Left renal pelvis (tissue), 4 donors: ENCODE results near the gene NPAP1. TPM values are rescaled to one million over a fixed set of nuclear protein-coding genes. Genes with fewer than 3 reads are reported as not detected.
"Not testable (repeated sequence)": the region's sequence is repeated elsewhere in the genome, so short reads cannot be mapped to it uniquely, and the experiment has no call there.

Experiments used
- DNase-seq, 4 donors: peaks; one replicate each; pipeline ENCODE4 v3.0.0-alpha.2; 2013; ENCODE audit warnings: low read depth in 4 of 4, low spot score in 3 of 4
- polyA plus RNA-seq, 4 donors: library from polyadenylated mRNA; unstranded; fragments of 120-200 nt; gene quantifications; one replicate each; pipeline ENCODE4 v1.2.1, GENCODE V29; 2013; ENCODE audit not compliant: insufficient read length in 4 of 4

The NPAP1 gene
- under 1 TPM; 0.27 to 0.92 (median 0.55) TPM for polyA plus RNA-seq

- DNase-seq = no peak
Measured at GRCh38 chr15:24675332-24676144, at the start of gene NPAP1. Gene NPAP1, plus strand, starts transcription at chr15:24675775. Its CDS starts 93 bp downstream, at chr15:24675868.

- DNase-seq = no peak
Measured at GRCh38 chr15:24627443-24627842, 48.1 kb upstream of the NPAP1 start.

- DNase-seq = no peak
Measured at GRCh38 chr15:24633082-24633481, 42.5 kb upstream of the NPAP1 start.

DNA sequence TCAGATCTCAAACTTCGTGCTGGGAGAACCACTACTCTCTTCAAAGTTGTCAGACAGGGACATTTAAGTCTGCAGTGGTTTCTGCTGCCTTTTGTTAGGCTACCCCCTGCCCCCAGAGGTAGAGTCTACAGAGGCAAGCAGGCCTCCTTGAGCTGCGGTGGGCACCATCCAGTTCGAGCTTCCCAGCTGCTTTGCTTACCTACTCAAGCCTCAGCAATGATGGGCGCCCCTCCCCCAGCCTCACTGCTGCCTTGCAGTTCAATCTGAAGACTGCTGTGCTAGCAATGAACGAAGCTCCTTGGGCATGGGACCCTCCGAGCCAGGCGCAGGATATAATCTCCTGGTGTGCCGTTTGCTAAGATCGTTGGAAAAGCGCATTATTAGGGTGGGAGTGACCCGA, 36.2 kb upstream of the NPAP1 start:
- DNase-seq = not testable (repeated sequence)

- no peak for DNase-seq
Measured at GRCh38 chr15:24645627-24646026, 29.9 kb upstream of the NPAP1 start.

GRCh38 chr15:24659622-24660021, 16.0 kb upstream of the NPAP1 start:
- no peak for DNase-seq

- DNase-seq = no peak
Measured at GRCh38 chr15:24662991-24663390, 12.6 kb upstream of the NPAP1 start.

- no peak for DNase-seq
Measured at GRCh38 chr15:24676431-24676830, 856 bp downstream of the NPAP1 start.

- DNase-seq = no peak
Measured at GRCh38 chr15:24678485-24678884, 2.9 kb downstream of the NPAP1 start.

GRCh38 chr15:24682002-24682401, 6.4 kb downstream of the NPAP1 start:
- no peak for DNase-seq

GRCh38 chr15:24682905-24683304, 7.3 kb downstream of the NPAP1 start:
- not testable (repeated sequence) for DNase-seq

DNA sequence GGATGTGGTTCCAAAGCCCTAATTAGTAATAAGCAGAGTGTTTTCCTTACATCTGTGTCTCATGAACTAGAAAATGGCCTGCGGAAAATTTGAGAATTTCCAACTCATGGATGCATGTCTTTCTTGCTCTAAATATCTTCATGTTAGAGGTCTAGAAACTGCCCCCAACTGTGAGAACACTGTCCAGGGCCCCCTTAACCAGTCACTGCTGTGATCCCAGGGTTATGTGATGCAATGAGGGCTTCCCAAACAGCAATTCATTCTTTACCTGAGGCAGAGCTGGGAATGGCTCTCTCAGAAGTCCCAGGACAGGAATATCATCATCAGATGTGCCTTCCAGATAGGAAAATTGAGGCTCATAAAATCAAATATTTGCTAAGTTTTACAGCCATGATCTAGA, 8.2 kb downstream of the NPAP1 start:
- DNase-seq = no peak

DNA sequence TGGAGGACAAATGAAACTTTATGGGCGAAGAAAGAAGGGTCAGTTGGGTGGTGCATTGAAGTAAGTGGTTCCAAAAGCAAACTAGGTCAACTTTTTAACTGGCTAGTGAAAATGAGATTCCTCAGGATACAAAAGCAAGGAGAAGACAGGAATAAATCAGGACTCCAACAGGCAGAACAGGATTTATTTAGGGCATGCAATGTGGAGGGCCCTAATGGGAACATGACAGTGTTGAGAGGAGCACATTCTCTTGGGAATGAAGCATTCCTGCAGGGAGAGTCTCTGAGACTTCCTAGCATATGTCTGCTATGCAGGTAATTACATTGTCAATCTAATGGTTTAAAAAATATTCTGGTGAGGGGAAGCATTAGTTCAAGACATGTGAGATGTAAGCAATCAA, 8.7 kb downstream of the NPAP1 start:
- DNase-seq = no peak

DNA sequence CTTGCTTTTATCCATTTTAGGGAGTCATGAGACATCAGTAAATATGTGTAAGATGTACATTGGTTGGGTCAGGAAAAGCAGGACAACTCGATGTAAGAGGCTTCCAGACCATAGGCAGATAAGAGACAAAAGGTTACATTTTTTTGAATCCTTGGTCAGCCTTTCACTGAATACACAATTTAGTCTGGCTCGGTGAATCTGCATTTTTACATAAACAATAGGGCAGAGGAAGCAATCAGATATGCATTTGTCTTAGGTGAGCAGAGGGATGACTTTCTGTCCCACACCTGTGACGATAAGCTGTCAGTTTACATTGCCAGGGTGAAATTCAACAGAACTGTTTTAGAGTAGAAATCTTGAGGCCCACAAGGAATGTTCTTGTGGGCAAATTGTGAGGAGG, 20.6 kb downstream of the NPAP1 start:
- DNase-seq = no peak

DNA sequence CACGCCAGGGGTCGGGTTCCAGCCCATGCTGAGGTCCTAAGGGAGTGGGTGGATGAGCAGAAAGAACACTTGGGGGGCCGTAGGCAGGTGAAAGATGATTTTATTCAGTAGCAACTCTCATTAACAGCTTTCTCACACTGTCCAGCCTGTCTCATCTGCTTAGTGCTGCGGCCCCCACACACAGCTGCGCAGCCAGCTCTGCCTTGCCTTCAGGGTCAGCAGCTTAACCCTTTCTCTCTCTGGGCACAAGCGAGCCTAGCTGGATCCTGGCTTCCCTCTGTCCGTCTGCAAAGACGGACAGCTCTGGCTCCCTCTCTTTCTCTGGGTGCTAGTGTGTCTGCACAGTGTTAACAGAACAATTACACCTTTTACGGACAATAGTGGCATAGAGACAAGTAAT, 21.3 kb downstream of the NPAP1 start:
- DNase-seq = no peak

DNA sequence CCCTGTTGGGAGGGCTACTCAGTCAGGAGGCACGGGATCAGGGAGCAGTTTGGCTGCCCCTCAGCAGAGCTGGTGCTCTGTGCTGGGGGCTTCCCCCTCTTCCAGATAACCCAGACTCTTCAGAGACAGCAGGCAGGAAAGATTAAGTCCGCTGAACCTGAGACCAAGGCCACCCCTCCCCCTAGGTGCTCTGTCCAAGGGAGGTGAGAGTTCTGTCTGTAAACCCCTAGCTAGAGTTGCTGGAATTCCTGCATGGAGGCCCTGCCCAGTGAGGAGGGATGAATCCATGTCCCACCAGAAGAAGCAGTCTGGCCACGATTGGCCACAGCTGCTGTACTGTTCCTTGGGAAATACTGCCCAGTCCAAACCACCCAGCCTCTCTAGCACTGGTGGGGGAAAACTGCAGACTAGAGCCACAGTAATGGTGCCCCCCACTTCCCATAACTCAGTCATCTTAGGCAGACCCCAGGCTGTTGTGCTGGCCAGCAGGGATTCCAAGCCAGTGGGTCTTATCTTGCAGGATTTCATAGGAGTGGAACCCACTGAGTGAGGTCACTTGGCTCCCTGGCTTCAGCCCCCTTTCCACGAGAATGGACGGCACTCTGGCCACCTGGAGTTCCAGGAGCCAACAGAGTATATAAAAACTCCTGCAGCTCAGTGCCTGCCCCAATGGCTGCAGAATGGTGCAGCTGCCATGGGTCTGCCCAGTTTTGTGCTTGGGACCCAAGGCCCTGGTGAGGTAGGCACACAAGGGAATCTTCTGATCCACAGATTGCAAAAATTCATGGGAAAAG, 42.9 kb downstream of the NPAP1 start:
- DNase-seq = no peak

DNA sequence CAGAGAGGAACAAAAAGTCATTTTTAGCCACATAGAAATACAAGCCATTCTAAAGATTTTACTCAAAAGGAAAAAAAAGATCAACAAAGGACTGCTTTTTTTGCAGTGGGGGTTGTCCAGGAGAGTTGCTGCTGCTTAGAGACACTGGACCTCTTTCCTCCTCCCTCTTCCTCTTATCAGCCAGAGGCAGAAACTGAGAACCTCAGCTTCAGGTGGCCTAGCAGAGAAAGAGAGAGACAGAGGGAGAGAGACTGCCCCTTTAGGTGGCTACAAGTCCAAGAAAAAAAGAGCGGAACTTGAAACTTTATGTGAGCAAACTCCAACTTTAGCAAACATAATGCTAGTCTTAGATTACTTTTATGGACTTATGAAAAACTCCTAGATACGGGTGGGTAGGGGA, 54.2 kb downstream of the NPAP1 start:
- DNase-seq = no peak
